Glomerular endothelial cell (primary cell): ENCODE data around the gene LZTS3. TPM values are rescaled to one million over a fixed set of nuclear protein-coding genes. Genes with fewer than 3 reads are reported as not detected.
"Not testable (repeated sequence)": the region's sequence is repeated elsewhere in the genome, so short reads cannot be mapped to it uniquely, and the experiment has no call there.

Experiments
- DNase-seq: peaks from one replicate; pipeline ENCODE4 v3.0.0-alpha.2; 2011; ENCODE audit warnings: low read depth, low spot score; ENCODE audit errors: extremely low read depth
- total RNA-seq: library from RNA; depleted of rRNA; stranded (reverse); fragments of >200 nt; gene quantifications from 2 replicates; pipeline ENCODE4 v1.2.3, GENCODE V29; 2015

LZTS3 gene
- total RNA-seq, 1 donor from 2014 or later, result 17.4 TPM

GRCh38 chr20:3168829-3169590 lies 4.3 kb downstream of the LZTS3 start:
- no peak for DNase-seq

GRCh38 chr20:3168079-3168828 lies 5.1 kb downstream of the LZTS3 start:
- no peak for DNase-seq

GRCh38 chr20:3167738-3168078 lies 5.6 kb downstream of the LZTS3 start:
- no peak for DNase-seq

GRCh38 chr20:3166913-3167342 lies 6.4 kb downstream of the LZTS3 start:
- no peak for DNase-seq

GRCh38 chr20:3166338-3166912 lies 6.9 kb downstream of the LZTS3 start:
- DNase-seq, result no peak

- no peak for DNase-seq
These were observed 7.6 kb downstream of the LZTS3 start for GRCh38 chr20:3165473-3166337.

GRCh38 chr20:3164763-3165410 lies 8.5 kb downstream of the LZTS3 start:
- no peak for DNase-seq

GRCh38 chr20:3164043-3164762 lies 9.1 kb downstream of the LZTS3 start:
- no peak for DNase-seq

GRCh38 chr20:3163099-3164042 lies 10.0 kb downstream of the LZTS3 start:
- no peak for DNase-seq

GRCh38 chr20:3162080-3162611 lies 11.2 kb downstream of the LZTS3 start:
- DNase-seq, result no peak

- no peak for DNase-seq
These were observed 11.9 kb downstream of the LZTS3 start for GRCh38 chr20:3161316-3162079.

- no peak for DNase-seq
These were observed 12.9 kb downstream of the LZTS3 start for GRCh38 chr20:3160418-3160817.

GRCh38 chr20:3158968-3159431 lies 14.3 kb downstream of the LZTS3 start:
- no peak for DNase-seq

GRCh38 chr20:3157817-3158216 lies 15.5 kb downstream of the LZTS3 start:
- no peak for DNase-seq

- DNase-seq, result no peak
These were observed 16.3 kb downstream of the LZTS3 start for GRCh38 chr20:3156811-3157619.

- not testable (repeated sequence) for DNase-seq
These were observed 21.2 kb downstream of the LZTS3 start for GRCh38 chr20:3152057-3152644.
